ENCODE measurements around the gene ADAT3. TPM values are rescaled to one million over a fixed set of nuclear protein-coding genes. Genes with fewer than 3 reads are reported as not detected.

The ADAT3 gene
- total and polyA plus RNA-seq, 2 donors (not counting 1 experiment from before 2014, with no cell fraction given) = 0.42 to 1.7 TPM

GRCh38 chr19:1882786-1883692 is 22.2 kb upstream of the ADAT3 start:
- TF ChIP-seq CTCF (conservative IDR thresholded peaks at IDR 0.05 in 1 of 2, IDR thresholded peaks at IDR 0.05 in 1 of 2; ENCODE audit: low read depth in 1 of 2, low read length in 2 of 2) (no peak), EZH2 (IDR thresholded peaks at IDR 0.05; ENCODE audit: low read length, missing control alignments) (no peak)

GRCh38 chr19:1883784-1884183 is 21.4 kb upstream of the ADAT3 start:
- peaks cover 7% of the 10 kb centered on the region for H3K4me1 ChIP-seq (ENCODE audit: control insufficient read depth, extremely low read depth, insufficient read depth, low read length)
- H4K20me1 ChIP-seq (ENCODE audit: control insufficient read depth, extremely low read depth, insufficient read depth, low read length) = peaks cover 1% of the 10 kb centered on the region
- peaks cover 46% of the 10 kb centered on the region for H3K79me2 ChIP-seq (ENCODE audit: control insufficient read depth, insufficient read depth, low read length)
- no peak overlapping the region for H2AFZ ChIP-seq (ENCODE audit: low read length)
- no peak overlapping the region for H3K9ac ChIP-seq (ENCODE audit: insufficient read depth, low read length)
- H3K27ac ChIP-seq (ENCODE audit: insufficient read depth, low read length) = peak overlapping the region; percentile 29
- H3K27me3 ChIP-seq (ENCODE audit: control insufficient read depth, insufficient read depth, low read length) = no peaks in the 10 kb centered on the region
- TF ChIP-seq CTCF (conservative IDR thresholded peaks at IDR 0.05 in 1 of 2, IDR thresholded peaks at IDR 0.05 in 1 of 2; ENCODE audit: low read depth in 1 of 2, low read length in 2 of 2) (no peak), EZH2 (IDR thresholded peaks at IDR 0.05; ENCODE audit: low read length, missing control alignments) (no peak)
- peak overlapping the region; percentile 83 to 94 (median 85) for H3K4me3 ChIP-seq (replicated peaks in 1 of 4; ENCODE audit: control extremely low read depth in 1 of 4, insufficient read depth in 1 of 4, low read depth in 3 of 4, low read length in 4 of 4)
- DNase-seq (ENCODE audit: low read depth in 2 of 2) = no peak
- H3K36me3 ChIP-seq (ENCODE audit: control insufficient read depth, insufficient read depth, low read length) = peaks cover 4% of the 10 kb centered on the region
- H3K9me3 ChIP-seq (ENCODE audit: control insufficient read depth, insufficient read depth, low read depth, low read length) = no peaks in the 10 kb centered on the region
- H3K4me2 ChIP-seq (ENCODE audit: extremely low read depth, insufficient read depth, low read length) = peak overlapping the region; percentile 98

More at GRCh38 chr19:1882786-1883692, 22.2 kb upstream of the ADAT3 start:
- no peak for DNase-seq (ENCODE audit: low read depth in 2 of 2)
- Histone ChIP-seq H2AFZ (ENCODE audit: low read length) (no peak overlapping the region), H3K9me3 (ENCODE audit: control insufficient read depth, insufficient read depth, low read depth, low read length) (no peaks in the 10 kb centered on the region), H3K9ac (ENCODE audit: insufficient read depth, low read length) (no peak overlapping the region), H3K4me1 (ENCODE audit: control insufficient read depth, extremely low read depth, insufficient read depth, low read length) (peaks cover 7% of the 10 kb centered on the region), H3K79me2 (ENCODE audit: control insufficient read depth, insufficient read depth, low read length) (peaks cover 46% of the 10 kb centered on the region), H4K20me1 (ENCODE audit: control insufficient read depth, extremely low read depth, insufficient read depth, low read length) (peaks cover 1% of the 10 kb centered on the region), H3K4me3 (replicated peaks in 1 of 4; ENCODE audit: control extremely low read depth in 1 of 4, insufficient read depth in 1 of 4, low read depth in 3 of 4, low read length in 4 of 4) (peak overlapping the region in 2 of 4 experiments; percentile 85 to 94), H3K27me3 (ENCODE audit: control insufficient read depth, insufficient read depth, low read length) (no peaks in the 10 kb centered on the region), H3K36me3 (ENCODE audit: control insufficient read depth, insufficient read depth, low read length) (peaks cover 4% of the 10 kb centered on the region), H3K27ac (ENCODE audit: insufficient read depth, low read length) (no peak overlapping the region), H3K4me2 (ENCODE audit: extremely low read depth, insufficient read depth, low read length) (peak overlapping the region; percentile 98)

GRCh38 chr19:1884291-1884718 is 20.9 kb upstream of the ADAT3 start:
- H3K9ac ChIP-seq (ENCODE audit: insufficient read depth, low read length) = peak overlapping the region; percentile 87
- peaks cover 46% of the 10 kb centered on the region for H3K79me2 ChIP-seq (ENCODE audit: control insufficient read depth, insufficient read depth, low read length)
- H2AFZ ChIP-seq (ENCODE audit: low read length) = no peak overlapping the region

More at GRCh38 chr19:1884291-1884718, 20.9 kb upstream of the ADAT3 start:
- no peak for TF ChIP-seq EZH2 (IDR thresholded peaks at IDR 0.05; ENCODE audit: low read length, missing control alignments)
- no peak for TF ChIP-seq CTCF (conservative IDR thresholded peaks at IDR 0.05 in 1 of 2, IDR thresholded peaks at IDR 0.05 in 1 of 2; ENCODE audit: low read depth in 1 of 2, low read length in 2 of 2)
- Histone ChIP-seq H3K36me3 (ENCODE audit: control insufficient read depth, insufficient read depth, low read length) (peaks cover 4% of the 10 kb centered on the region), H3K9me3 (ENCODE audit: control insufficient read depth, insufficient read depth, low read depth, low read length) (no peaks in the 10 kb centered on the region), H3K27me3 (ENCODE audit: control insufficient read depth, insufficient read depth, low read length) (no peaks in the 10 kb centered on the region), H4K20me1 (ENCODE audit: control insufficient read depth, extremely low read depth, insufficient read depth, low read length) (peaks cover 1% of the 10 kb centered on the region), H3K4me3 (replicated peaks in 1 of 4; ENCODE audit: control extremely low read depth in 1 of 4, insufficient read depth in 1 of 4, low read depth in 3 of 4, low read length in 4 of 4) (peak overlapping the region; percentile 83 to 94 (median 85)), H3K27ac (ENCODE audit: insufficient read depth, low read length) (peak overlapping the region; percentile 88), H3K4me1 (ENCODE audit: control insufficient read depth, extremely low read depth, insufficient read depth, low read length) (peaks cover 7% of the 10 kb centered on the region), H3K4me2 (ENCODE audit: extremely low read depth, insufficient read depth, low read length) (peak overlapping the region; percentile 98)
- DNase-seq (ENCODE audit: low read depth in 2 of 2) = no peak
